ENCODE measurements around the gene YWHAG. TPM values are rescaled to one million over a fixed set of nuclear protein-coding genes. Genes with fewer than 3 reads are reported as not detected.

The YWHAG gene
- total and polyA plus RNA-seq, 2 of the 13 experiments (the other 11 are each of a cell fraction or from before 2014, with no cell fraction given): 36.9 to 67.5 TPM

- TF ChIP-seq RXRB (CRISPR knock-in tag; IDR thresholded peaks at IDR 0.05; ENCODE audit: borderline replicate concordance) (0 out of 2 replicates have a peak, but pooled peaks have one; percentile 38), ZNF609 (CRISPR knock-in tag; IDR thresholded peaks at IDR 0.05; ENCODE audit: borderline replicate concordance) (no peak; the same call in 1 of the 2 replicates), EED (CRISPR knock-in tag; IDR thresholded peaks at IDR 0.05) (no peak), ATF7-NPFF (CRISPR knock-in tag; IDR thresholded peaks at IDR 0.05; ENCODE audit: low read depth) (peak; percentile 29; the same call in 1 of the 2 replicates), ARID5B (CRISPR knock-in tag; IDR thresholded peaks at IDR 0.05) (0 out of 2 replicates have a peak, but pooled peaks have one; percentile 3), HNF4A (CRISPR knock-in tag; IDR thresholded peaks at IDR 0.05) (peak; percentile 21; the same call in 1 of the 2 replicates), ZC3H4 (CRISPR knock-in tag; IDR thresholded peaks at IDR 0.05; ENCODE audit: borderline replicate concordance) (no peak), KAT2B (IDR thresholded peaks at IDR 0.05; ENCODE audit: borderline replicate concordance, low read depth, low read length) (no peak), PITX1 (CRISPR knock-in tag; IDR thresholded peaks at IDR 0.05) (peak; percentile 29; the same call in 1 of the 2 replicates), ATF1 (CRISPR knock-in tag; IDR thresholded peaks at IDR 0.05) (0 out of 2 replicates have a peak, but pooled peaks have one; percentile 8), AKAP8 (CRISPR knock-in tag; IDR thresholded peaks at IDR 0.05) (peak; percentile 56; the same call in 1 of the 2 replicates), HOXA5 (CRISPR knock-in tag; IDR thresholded peaks at IDR 0.05) (no peak; the same call in 1 of the 2 replicates), MED8 (CRISPR knock-in tag; IDR thresholded peaks at IDR 0.05; ENCODE audit: insufficient replicate concordance) (peak; percentile 18), TGIF2 (CRISPR knock-in tag; IDR thresholded peaks at IDR 0.05) (no peak), HIC2 (CRISPR knock-in tag; IDR thresholded peaks at IDR 0.05; ENCODE audit: low read depth) (peak; percentile 65; the same call in 1 of the 2 replicates), CEBPG (CRISPR knock-in tag; IDR thresholded peaks at IDR 0.05) (peak; percentile 88), ZNF362 (CRISPR knock-in tag; IDR thresholded peaks at IDR 0.05; ENCODE audit: borderline replicate concordance) (0 out of 2 replicates have a peak, but pooled peaks have one; percentile 11)
Observed at GRCh38 chr7:76318488-76319353, 40.1 kb downstream of the YWHAG start (continued).
